Measurements from ENCODE around the gene TFCP2L1. TPM values are rescaled to one million over a fixed set of nuclear protein-coding genes. Genes with fewer than 3 reads are reported as not detected.

The TFCP2L1 gene
- total RNA-seq, 2 donors from 2014 or later: 0.03 TPM; not detected in 1

DNA sequence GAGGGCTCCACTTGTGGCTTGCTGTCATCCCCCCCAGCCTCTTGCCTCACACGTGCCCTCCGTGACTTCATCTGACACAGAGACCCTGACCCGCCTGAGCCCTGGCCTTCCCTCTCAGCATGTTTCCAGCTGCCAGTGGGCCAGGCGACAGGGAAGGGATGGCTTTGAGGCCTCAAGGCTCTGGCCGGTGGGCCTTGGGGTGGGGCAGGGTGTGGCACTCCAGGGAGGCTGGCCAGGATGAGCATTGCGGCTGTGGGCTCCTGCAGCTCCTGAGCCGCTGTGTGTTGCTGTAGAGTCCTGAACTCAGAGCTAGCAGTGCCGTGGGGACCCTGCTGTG, 85.0 kb downstream of the TFCP2L1 start:
- H3K36me3 Mint-ChIP-seq (ENCODE audit: low read depth): no peaks in the 10 kb centered on the region
- no peaks in the 10 kb centered on the region for H3K27me3 Mint-ChIP-seq
- H3K27ac Mint-ChIP-seq: no peak overlapping the region
- no peak for ATAC-seq (replicated peaks)
- H3K4me1 Mint-ChIP-seq: no peaks in the 10 kb centered on the region
- no peak overlapping the region for H3K4me3 Mint-ChIP-seq
- H3K9me3 Mint-ChIP-seq: no peaks in the 10 kb centered on the region

DNA sequence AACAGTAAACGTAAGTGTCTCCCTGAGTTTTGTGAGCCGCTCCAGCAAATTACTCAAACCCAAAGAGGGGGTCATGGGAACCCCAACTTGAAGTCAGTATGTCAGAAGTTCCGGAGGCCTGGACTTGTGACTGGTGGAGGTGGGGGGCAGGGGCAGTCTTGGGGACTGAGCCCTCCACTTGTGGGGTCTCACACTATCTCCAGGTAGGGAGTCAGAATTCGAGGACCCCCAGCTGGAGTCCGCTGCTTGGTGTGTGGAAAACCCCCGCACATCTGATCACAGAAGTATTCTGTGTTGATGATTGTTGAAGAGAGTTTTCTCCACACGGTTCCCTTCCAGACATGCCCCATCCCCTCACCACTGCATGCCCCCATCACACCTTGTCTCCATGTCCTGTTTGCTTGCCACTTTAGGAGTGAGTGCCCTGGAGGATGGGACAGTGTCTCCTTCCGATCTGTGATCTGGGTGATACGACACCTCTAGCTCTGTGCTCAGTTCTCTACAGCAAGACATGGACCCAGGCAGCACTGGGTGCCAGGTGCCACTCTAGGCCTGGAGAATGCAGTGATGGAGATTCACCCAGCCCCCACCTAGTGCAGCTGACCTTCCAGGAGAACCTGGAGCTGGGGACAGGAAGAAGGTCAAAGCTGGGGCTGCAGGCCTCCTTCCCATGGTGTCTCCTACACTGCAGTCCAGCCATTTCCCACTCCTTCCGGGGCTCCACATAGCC, 85.6 kb downstream of the TFCP2L1 start:
- H3K4me1 Mint-ChIP-seq: no peaks in the 10 kb centered on the region
- no peak overlapping the region for H3K4me3 Mint-ChIP-seq
- no peak for ATAC-seq (replicated peaks)

DNA sequence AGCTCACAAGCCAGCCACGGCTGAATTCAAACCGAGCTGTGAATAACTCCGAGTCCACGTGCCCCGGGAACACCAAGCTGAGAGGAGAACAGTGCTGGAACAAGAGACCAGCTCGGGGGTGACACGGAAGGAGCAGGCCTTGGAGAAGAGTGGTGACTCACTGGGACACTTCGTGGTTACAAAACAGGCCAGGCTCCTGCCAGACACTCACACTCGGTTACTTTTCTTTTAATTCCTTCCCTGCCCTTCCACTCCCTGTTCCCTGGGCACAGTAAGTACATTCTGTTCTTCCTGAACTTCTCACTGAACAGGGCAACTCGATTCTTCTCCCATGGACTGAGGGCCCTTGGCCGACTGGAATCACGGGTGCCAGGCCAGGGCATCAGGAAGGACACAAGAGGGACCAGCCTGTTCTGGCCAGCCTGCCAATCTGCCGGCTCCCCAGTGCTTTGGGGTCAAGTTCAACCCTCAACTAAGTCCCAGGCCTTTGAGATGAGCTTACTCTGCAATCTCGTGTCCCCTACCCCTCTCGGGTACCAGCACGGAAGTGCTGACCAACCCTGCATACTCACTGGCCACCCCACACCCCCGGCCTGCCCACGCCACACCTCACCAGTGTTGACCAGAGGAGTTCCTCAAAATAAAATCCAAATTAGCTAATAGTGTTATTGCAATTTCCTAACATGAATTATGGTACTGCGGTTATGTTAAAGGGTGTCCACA, 87.5 kb downstream of the TFCP2L1 start:
- no peaks in the 10 kb centered on the region for H3K4me1 Mint-ChIP-seq
- H3K36me3 Mint-ChIP-seq (ENCODE audit: low read depth): no peaks in the 10 kb centered on the region
- no peaks in the 10 kb centered on the region for H3K27me3 Mint-ChIP-seq
- no peak overlapping the region for H3K4me3 Mint-ChIP-seq
- H3K27ac Mint-ChIP-seq: no peak overlapping the region
- no peaks in the 10 kb centered on the region for H3K9me3 Mint-ChIP-seq
- no peak for ATAC-seq (replicated peaks)

More for the DNA sequence above, 85.6 kb downstream of the TFCP2L1 start:
- Mint-ChIP-seq H3K9me3 (no peaks in the 10 kb centered on the region), H3K27ac (no peak overlapping the region), H3K27me3 (no peaks in the 10 kb centered on the region), H3K36me3 (ENCODE audit: low read depth) (no peaks in the 10 kb centered on the region)

DNA sequence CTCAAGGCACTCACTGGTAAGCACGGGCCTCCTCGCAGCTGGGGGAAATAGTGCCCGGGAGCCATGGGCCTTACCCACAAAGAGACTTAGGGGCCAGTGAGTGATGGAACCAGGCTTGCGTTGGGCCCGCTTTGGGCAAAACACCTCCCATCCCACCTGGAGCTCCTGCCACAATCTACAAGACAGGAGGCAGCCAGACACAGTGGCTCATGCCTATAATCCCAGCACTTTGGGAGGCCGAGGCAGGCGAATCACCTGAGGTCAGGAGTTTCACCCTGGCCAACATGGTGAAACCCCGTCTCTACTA, 88.2 kb downstream of the TFCP2L1 start:
- no peak for ATAC-seq (replicated peaks)
- Mint-ChIP-seq H3K9me3 (no peaks in the 10 kb centered on the region), H3K27ac (no peak overlapping the region), H3K27me3 (no peaks in the 10 kb centered on the region), H3K4me3 (no peak overlapping the region), H3K4me1 (no peaks in the 10 kb centered on the region), H3K36me3 (ENCODE audit: low read depth) (no peaks in the 10 kb centered on the region)

DNA sequence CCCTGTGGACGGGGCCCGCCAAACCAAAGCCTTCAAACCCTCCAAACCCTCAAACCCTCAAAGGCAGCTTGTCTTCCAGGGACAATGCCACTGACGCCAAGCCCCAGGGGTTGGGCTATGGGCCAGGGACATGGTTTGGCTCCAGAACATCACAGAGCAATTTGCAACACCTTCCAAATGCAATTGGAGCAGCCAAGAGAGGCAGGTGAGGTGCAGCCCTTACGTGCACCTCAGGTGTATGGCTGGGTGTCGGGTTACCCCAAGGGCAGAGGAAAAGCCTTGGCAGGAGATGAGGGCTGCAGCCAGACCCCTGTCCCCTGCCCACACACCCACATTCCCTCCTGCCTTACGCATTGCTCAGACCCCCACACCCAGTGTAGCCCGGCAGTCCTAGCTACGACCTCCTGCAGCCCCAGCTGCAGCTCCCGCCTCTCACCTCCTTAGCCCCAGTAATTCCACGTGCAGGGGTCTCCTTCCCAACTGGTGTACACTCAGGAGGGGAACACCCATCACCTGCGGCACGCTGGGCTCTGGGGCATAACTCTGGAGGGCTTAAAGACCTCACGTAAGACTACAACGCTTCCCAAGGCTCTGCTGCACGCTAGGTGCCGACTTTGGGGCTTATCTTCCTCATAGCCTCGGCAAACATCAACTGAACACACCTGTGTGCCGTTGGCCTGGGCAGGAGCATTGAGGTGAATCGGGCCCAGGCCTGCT, 88.7 kb downstream of the TFCP2L1 start:
- H3K27me3 Mint-ChIP-seq: no peaks in the 10 kb centered on the region
- no peak overlapping the region for H3K4me3 Mint-ChIP-seq
- no peaks in the 10 kb centered on the region for H3K36me3 Mint-ChIP-seq (ENCODE audit: low read depth)
- no peak overlapping the region for H3K27ac Mint-ChIP-seq
- no peaks in the 10 kb centered on the region for H3K9me3 Mint-ChIP-seq
- ATAC-seq (replicated peaks): no peak
- H3K4me1 Mint-ChIP-seq: no peaks in the 10 kb centered on the region

DNA sequence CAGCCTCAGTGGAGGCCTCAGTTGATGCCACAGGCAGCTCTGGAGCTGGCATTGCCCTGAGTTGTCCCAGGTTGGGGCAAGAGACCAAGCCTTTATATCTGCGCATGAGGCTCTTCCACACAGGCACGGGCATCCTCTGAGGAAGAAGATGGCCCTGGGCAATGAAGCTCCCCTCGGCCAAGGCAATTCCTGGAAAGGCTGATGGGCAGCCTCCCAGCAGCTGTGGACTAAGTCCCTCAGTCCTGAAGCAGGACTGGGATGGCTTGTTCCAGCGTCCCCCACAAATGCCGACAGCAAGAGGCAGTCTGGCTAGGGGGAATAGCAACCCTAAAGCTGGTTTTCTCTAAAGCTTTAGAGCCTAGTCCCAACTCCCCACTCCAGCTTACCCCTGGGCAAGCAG, 90.0 kb downstream of the TFCP2L1 start:
- H3K4me1 Mint-ChIP-seq: no peaks in the 10 kb centered on the region
- no peak overlapping the region for H3K27ac Mint-ChIP-seq
- H3K27me3 Mint-ChIP-seq: no peaks in the 10 kb centered on the region
- H3K4me3 Mint-ChIP-seq: no peak overlapping the region
- no peaks in the 10 kb centered on the region for H3K36me3 Mint-ChIP-seq (ENCODE audit: low read depth)
- no peaks in the 10 kb centered on the region for H3K9me3 Mint-ChIP-seq
- ATAC-seq (replicated peaks): no peak

DNA sequence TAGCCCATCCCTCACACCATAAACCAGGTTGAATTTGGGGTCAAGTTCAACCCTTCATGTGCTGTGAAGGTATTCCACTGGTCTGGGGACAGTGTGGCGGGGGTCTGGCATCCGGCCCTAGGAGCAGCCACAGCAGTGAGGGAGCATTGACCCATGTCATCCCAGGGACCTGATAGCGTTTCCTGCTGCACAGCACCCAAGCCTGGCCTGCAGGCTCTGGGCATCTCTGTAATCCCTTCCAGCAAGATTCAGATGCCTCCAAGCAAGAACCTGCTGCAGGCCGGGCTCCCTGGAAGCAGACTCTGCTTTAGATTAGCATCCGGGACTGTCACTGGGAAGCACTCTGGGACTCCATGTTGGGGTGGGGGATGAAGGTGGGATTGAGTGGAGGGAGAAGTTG, 90.4 kb downstream of the TFCP2L1 start:
- ATAC-seq (replicated peaks): no peak
- H3K4me3 Mint-ChIP-seq: no peak overlapping the region
- no peaks in the 10 kb centered on the region for H3K9me3 Mint-ChIP-seq
- no peaks in the 10 kb centered on the region for H3K4me1 Mint-ChIP-seq
- no peaks in the 10 kb centered on the region for H3K36me3 Mint-ChIP-seq (ENCODE audit: low read depth)
- no peaks in the 10 kb centered on the region for H3K27me3 Mint-ChIP-seq
- H3K27ac Mint-ChIP-seq: no peak overlapping the region

DNA sequence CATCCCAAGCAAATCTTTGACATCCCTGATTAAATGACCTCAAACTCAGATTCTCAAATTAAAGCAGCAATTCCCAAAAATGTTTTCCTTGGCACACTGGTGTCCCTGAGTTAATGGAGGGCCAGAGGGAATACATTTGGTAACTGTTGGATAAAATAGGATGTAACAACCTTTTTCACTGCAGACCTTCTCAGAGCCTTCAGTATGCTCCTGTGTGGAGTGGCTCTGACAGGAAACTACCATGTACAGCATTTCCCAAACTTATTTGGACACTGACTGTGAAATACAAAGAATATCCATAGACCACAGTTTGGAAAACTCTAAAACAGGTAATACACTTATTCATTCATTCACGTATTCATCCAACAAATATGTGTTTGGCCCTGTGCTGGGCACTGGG, 91.8 kb downstream of the TFCP2L1 start:
- Mint-ChIP-seq H3K9me3 (no peaks in the 10 kb centered on the region), H3K4me3 (no peak overlapping the region), H3K27me3 (no peaks in the 10 kb centered on the region), H3K27ac (no peak overlapping the region), H3K36me3 (ENCODE audit: low read depth) (no peaks in the 10 kb centered on the region), H3K4me1 (no peaks in the 10 kb centered on the region)
- ATAC-seq (replicated peaks): no peak

DNA sequence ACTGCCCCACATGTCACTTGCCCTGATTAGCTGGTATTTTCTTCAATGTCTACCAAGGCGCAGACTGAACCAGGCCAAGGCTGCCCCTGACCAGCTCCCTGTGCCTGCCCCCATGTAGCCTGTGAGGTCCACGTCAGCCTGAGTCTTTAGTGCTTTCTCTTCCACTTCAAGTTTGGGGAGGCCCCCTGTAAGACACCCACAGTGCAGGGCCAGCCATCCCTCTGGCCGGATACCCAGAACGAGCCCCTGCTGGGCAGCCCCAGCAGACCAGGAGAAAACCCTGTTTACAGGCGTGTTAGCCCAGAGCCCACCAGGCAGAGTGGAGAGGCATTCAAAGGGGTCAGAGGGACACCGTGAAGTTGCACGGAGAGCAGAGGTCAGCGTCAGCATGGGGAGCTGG, 92.4 kb downstream of the TFCP2L1 start:
- ATAC-seq (replicated peaks): no peak

DNA sequence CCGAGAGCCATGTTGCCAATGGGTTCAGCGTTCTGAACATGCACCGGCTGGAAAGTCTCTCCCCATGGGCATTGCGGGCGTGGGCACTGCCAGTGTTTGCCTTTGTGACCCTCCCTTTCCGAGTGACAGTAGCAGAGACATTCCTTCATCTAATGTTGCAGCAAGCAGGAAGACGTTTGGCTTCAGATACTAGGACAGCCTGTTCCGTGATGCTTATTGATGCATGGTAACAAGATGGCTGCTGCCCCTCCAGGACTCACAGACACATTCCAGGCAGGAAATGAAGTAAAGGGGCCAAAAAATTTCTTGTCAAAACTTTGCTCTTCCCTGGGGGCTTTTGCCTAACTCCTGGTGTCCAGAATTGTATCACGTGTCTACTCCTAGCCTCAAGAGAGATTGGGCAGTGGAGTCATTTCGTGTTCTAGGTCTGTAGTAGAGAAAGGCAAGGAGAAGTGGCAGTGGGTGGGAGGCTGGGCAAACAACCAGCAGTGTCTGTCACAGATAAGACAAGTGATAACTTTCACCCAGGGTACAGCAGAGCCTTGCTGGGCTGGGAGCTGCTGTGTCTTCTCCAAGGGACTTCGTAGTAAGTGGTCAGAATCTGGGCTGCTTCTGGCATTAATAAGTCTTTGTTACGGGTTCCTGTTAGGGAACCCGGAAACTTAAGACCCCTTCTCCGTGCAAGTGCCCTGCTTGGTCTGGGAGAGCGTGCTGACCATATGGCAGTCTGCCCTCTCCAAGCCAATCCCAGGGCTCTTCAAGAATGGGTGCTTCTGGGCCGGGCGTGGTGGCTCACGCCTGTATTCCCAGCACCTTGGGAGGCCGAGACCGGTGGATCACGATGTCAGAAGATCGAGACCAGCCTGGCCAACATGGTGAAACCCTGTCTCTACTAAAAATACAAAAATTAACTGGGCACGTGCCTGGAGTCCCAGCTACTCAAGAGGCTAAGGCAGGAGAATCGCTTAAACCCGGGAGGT, 93.5 kb downstream of the TFCP2L1 start:
- H3K36me3 Mint-ChIP-seq (ENCODE audit: low read depth): no peaks in the 10 kb centered on the region
- ATAC-seq (replicated peaks): no peak
- no peak overlapping the region for H3K27ac Mint-ChIP-seq
- H3K4me3 Mint-ChIP-seq: no peak overlapping the region
- H3K4me1 Mint-ChIP-seq: no peaks in the 10 kb centered on the region
- H3K27me3 Mint-ChIP-seq: no peaks in the 10 kb centered on the region
- no peaks in the 10 kb centered on the region for H3K9me3 Mint-ChIP-seq

More for the DNA sequence above, 92.4 kb downstream of the TFCP2L1 start:
- H3K27me3 Mint-ChIP-seq: no peaks in the 10 kb centered on the region
- H3K36me3 Mint-ChIP-seq (ENCODE audit: low read depth): no peaks in the 10 kb centered on the region
- no peak overlapping the region for H3K27ac Mint-ChIP-seq
- no peaks in the 10 kb centered on the region for H3K9me3 Mint-ChIP-seq
- H3K4me1 Mint-ChIP-seq: no peaks in the 10 kb centered on the region
- H3K4me3 Mint-ChIP-seq: no peak overlapping the region

DNA sequence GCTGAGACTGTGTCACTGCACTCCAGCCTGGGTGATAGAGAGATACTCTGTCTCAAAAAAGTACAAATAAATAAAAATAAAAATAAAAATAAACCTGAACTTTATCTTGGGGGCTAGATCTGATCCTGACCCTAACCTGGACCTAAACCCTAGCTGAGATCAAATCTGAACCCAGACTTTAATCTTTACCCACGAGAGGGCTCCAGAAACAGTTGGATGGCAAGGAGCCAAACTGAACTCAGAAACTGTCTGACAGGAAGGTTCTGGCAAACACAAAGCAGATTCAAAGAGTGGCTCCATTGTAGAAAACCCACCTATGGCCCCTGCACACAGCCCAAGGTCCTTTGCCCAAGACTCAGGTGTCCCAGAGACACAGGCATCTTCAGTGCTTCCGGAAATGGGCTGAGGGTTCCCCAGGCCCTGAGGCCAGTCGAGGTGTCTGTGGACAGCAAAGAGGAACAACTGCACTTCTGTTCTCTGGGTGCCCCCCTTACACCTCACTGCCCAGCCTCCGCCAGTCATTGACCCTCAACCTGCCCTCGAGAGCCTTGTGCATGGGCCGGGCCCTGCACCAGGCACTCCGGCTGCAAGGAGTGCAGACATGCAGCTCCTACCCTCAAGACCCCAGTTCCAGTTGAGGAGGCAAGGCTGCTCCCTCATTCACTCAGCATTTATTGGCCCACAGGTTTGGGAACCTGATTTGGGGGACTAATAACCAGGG, 95.2 kb downstream of the TFCP2L1 start:
- H3K9me3 Mint-ChIP-seq: no peaks in the 10 kb centered on the region
- no peak overlapping the region for H3K27ac Mint-ChIP-seq
- no peaks in the 10 kb centered on the region for H3K27me3 Mint-ChIP-seq
- no peaks in the 10 kb centered on the region for H3K4me1 Mint-ChIP-seq
- no peaks in the 10 kb centered on the region for H3K36me3 Mint-ChIP-seq (ENCODE audit: low read depth)
- H3K4me3 Mint-ChIP-seq: no peak overlapping the region
- ATAC-seq (replicated peaks): no peak

DNA sequence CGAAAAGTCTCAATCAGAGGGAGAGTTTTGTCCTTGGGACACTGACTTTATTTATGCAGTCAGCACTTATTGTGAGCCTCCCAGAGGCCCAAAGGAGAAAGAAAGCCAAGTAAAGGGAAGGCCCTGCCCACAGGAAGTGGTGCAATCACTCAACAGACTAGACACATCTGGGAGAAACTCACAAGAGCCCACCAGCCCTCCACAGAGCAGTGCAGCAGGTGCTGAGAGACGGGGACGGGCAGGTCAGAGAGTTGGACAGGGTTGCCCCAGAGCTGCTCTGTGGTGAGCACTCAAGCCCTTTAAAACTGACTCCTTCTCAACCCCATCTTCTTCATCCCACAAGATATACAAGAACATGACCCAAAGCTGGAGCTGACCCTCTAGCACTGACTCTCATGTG, 96.0 kb downstream of the TFCP2L1 start:
- H3K27me3 Mint-ChIP-seq: no peaks in the 10 kb centered on the region
- no peak overlapping the region for H3K4me3 Mint-ChIP-seq
- no peaks in the 10 kb centered on the region for H3K4me1 Mint-ChIP-seq
- H3K9me3 Mint-ChIP-seq: no peaks in the 10 kb centered on the region
- no peaks in the 10 kb centered on the region for H3K36me3 Mint-ChIP-seq (ENCODE audit: low read depth)
- no peak overlapping the region for H3K27ac Mint-ChIP-seq
- no peak for ATAC-seq (replicated peaks)

DNA sequence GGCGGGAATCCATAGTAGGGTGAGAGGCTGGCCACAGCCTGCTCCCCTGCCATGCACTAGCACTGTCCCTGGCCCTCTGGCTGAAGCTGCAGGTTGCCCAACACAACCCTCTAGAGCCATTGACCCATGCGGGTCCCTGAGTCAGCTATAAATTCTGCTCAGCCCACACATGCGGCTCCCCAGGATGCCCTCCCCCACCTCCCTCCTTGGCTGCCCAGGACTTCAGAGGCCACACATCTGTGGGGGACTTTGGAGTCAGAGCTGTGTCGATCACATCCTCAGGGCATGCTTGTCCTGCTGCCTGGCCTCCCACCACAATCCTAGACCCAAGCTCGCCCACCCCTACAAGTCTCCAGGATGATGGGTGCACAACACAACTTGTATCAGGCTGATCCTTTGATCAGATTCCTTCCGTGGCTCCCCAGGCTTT, 97.0 kb downstream of the TFCP2L1 start:
- Mint-ChIP-seq H3K27ac (no peak overlapping the region), H3K9me3 (no peaks in the 10 kb centered on the region)
- no peak for ATAC-seq (replicated peaks)

More for the DNA sequence above, 97.0 kb downstream of the TFCP2L1 start:
- no peaks in the 10 kb centered on the region for H3K27me3 Mint-ChIP-seq
- H3K4me1 Mint-ChIP-seq: no peaks in the 10 kb centered on the region
- H3K4me3 Mint-ChIP-seq: no peak overlapping the region
- H3K36me3 Mint-ChIP-seq (ENCODE audit: low read depth): no peaks in the 10 kb centered on the region

Data from activated T-helper 17 cell treated with anti-CD3 and anti-CD28 coated beads, Interleukin-2, amount 50 U/mL, for 72 hours (primary cell).